Peyer's patch (tissue), 4 donors: ENCODE results near the gene UMOD.

Source experiments
- CTCF ChIP-seq, 6 experiments: fragments of 450-650 bp in 4 of 6; fragments of 200-600 bp in 2 of 6; sonication (generic) in 1 of 6; IDR thresholded peaks; one replicate each; pipeline ENCODE4 v1.5.1; 2017 to 2019; ENCODE audit warnings: antibody characterized with exemption in 6 of 6, mild to moderate bottlenecking in 3 of 6, moderate library complexity in 1 of 6
- POLR2A ChIP-seq, 2 donors: fragments of 450-650 bp; IDR thresholded peaks; one replicate each; pipeline ENCODE4 v1.5.1; 2017; ENCODE audit warnings: antibody characterized with exemption in 2 of 2, mild to moderate bottlenecking in 2 of 2, moderate library complexity in 2 of 2

GRCh38 chr16:20382202-20382948, 29.9 kb upstream of the UMOD start:
- no peak for TF ChIP-seq POLR2A (IDR thresholded peaks at IDR 0.05)
- TF ChIP-seq CTCF (IDR thresholded peaks at IDR 0.05), result no peak
